Caco-2 (cell line): ENCODE measurements around the gene DYNLT2. TPM values are rescaled to one million over a fixed set of nuclear protein-coding genes. Genes with fewer than 3 reads are reported as not detected.

ENCODE experiments used
- BruUV-seq: library from RNA; stranded (reverse); fragments of 400-500 nt; replicated peaks from 2 replicates; lab custom pipeline; 2021; lab: Mats Ljungman, UMichigan
- CTCF ChIA-PET: fragments of 300-600 bp; sonication (Branson Sonifier 250); formaldehyde crosslinking; loops from one replicate; lab custom pipeline; 2022; ENCODE audit warnings: antibody characterized with exemption; lab: Charles Lee
- POLR2A ChIA-PET: fragments of 300-600 bp; sonication (Branson Sonifier 250); formaldehyde crosslinking; loops from one replicate; lab custom pipeline; 2022; ENCODE audit warnings: antibody characterized with exemption; lab: Charles Lee
- DNase-seq, 2 experiments: peaks; one replicate each; pipeline versions ENCODE4 v3.0.0 to v3.0.0-alpha.2; 2020 to 2022
- H3K27me3 ChIP-seq: replicated peaks from 2 replicates; pipeline ENCODE4 v1.6.0; 2011; ENCODE audit warnings: low read length; ENCODE audit not compliant: control insufficient read depth, insufficient read depth
- H3K36me3 ChIP-seq: 2 replicates; pipeline ENCODE4 v1.5.1; 2011; ENCODE audit warnings: low read length; ENCODE audit not compliant: control insufficient read depth, insufficient read depth
- H3K4me1 ChIP-seq: fragments of 250-450 bp; sonication (Bioruptor Pico); 2 replicates; pipeline ENCODE4 v1.5.1; 2020; ENCODE audit warnings: mild to moderate bottlenecking
- H3K4me3 ChIP-seq: 2 replicates; pipeline ENCODE4 v1.5.1; 2011; ENCODE audit warnings: low read depth, mild to moderate bottlenecking, control low read depth, low read length
- H3K9me3 ChIP-seq: fragments of 250-450 bp; sonication (Bioruptor Pico); 2 replicates; pipeline ENCODE4 v1.5.1; 2020; ENCODE audit warnings: mild to moderate bottlenecking, moderate library complexity
- H3K27ac Mint-ChIP-seq: one replicate; pipeline ENCODE4 v1.8.0; 2022; ENCODE audit warnings: mixed read lengths; ENCODE audit not compliant: unreplicated experiment
- H3K27me3 Mint-ChIP-seq: one replicate; pipeline ENCODE4 v1.8.0; 2022; ENCODE audit warnings: mixed read lengths; ENCODE audit not compliant: insufficient read depth, unreplicated experiment
- H3K36me3 Mint-ChIP-seq: one replicate; pipeline ENCODE4 v1.8.0; 2022; ENCODE audit warnings: mild to moderate bottlenecking, mixed read lengths; ENCODE audit not compliant: insufficient read depth, unreplicated experiment
- H3K4me1 Mint-ChIP-seq: one replicate; pipeline ENCODE4 v1.8.0; 2022; ENCODE audit warnings: low read depth, mixed read lengths; ENCODE audit not compliant: unreplicated experiment
- H3K4me3 Mint-ChIP-seq: one replicate; pipeline ENCODE4 v1.8.0; 2022; ENCODE audit warnings: mild to moderate bottlenecking, moderate library complexity, mixed read lengths; ENCODE audit not compliant: unreplicated experiment
- H3K9me3 Mint-ChIP-seq: one replicate; pipeline ENCODE4 v1.8.0; 2022; ENCODE audit warnings: mixed read lengths; ENCODE audit not compliant: unreplicated experiment
- CTCF ChIP-seq, 2 experiments: fragments of 200-600 bp in 1 of 2; IDR thresholded peaks; 1 replicate in 1 of 2; 2 replicates in 1 of 2; pipeline versions ENCODE4 v1.5.1 to v1.8.0; 2011 to 2022; ENCODE audit warnings: antibody characterized with exemption in 1 of 2, control low read depth in 1 of 2, inconsistent platforms in 1 of 2, low read depth in 1 of 2, low read length in 1 of 2, mild to moderate bottlenecking in 1 of 2, moderate library complexity in 1 of 2; ENCODE audit not compliant: insufficient read depth in 1 of 2, severe bottlenecking in 1 of 2, unreplicated experiment in 1 of 2
- intact Hi-C: fragments of 100-400 bp; cut with micrococcal nuclease; formaldehyde crosslinking; loops from one replicate; pipeline ENCODE4 v1.10.0; 2022; ENCODE audit not compliant: unreplicated experiment
- total RNA-seq: library from RNA; stranded (reverse); gene quantifications from 2 replicates; pipeline ENCODE4 v1.2.3, GENCODE V29; 2022

DYNLT2 gene
- total RNA-seq, 1 experiment from 2014 or later: 2.4 TPM

DNA sequence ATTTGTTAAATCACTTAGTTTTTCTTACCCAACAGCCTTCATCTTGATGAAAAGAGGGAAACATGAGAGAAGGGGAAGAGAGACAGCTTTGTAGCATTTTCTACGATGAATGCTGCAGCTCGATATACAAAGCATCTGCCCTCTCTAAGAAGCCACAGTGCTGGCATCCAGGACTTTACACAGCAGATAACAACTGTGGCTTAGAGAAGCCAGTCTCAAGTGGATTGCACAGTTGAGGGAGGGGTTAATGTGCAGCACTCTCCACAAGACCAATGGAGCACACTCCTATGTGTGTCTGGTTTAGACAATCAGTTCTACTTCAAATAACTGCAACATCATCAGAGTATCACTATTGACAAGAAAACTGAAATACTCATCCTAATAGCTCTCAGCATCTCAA is 43.6 kb downstream of the DYNLT2 start:
- H3K27me3 Mint-ChIP-seq: no peaks in the 10 kb centered on the region
- H3K4me3 Mint-ChIP-seq: no peak overlapping the region
- peaks cover 13% of the 10 kb centered on the region for H3K4me1 Mint-ChIP-seq
- no peak overlapping the region for H3K27ac Mint-ChIP-seq
- TF ChIP-seq CTCF (IDR thresholded peaks at IDR 0.05; ENCODE audit: insufficient read depth in 1 of 2, low read depth in 1 of 2, low read length in 1 of 2, severe bottlenecking in 1 of 2, unreplicated experiment in 1 of 2): no peak
- intact Hi-C loops: no loop called here
- Histone ChIP-seq H3K4me3 (no peak overlapping the region), H3K4me1 (peaks cover 16% of the 10 kb centered on the region), H3K36me3 (no peaks in the 10 kb centered on the region; the same call in 1 of the 2 replicates), H3K27me3 (no peaks in the 10 kb centered on the region), H3K9me3 (no peaks in the 10 kb centered on the region)
- no peaks in the 10 kb centered on the region for H3K9me3 Mint-ChIP-seq
- no peak for DNase-seq
- BruUV-seq: no TSS peak
- ChIA-PET CTCF (no interaction called here), POLR2A (no interaction called here)
- peaks cover 41% of the 10 kb centered on the region for H3K36me3 Mint-ChIP-seq

DNA sequence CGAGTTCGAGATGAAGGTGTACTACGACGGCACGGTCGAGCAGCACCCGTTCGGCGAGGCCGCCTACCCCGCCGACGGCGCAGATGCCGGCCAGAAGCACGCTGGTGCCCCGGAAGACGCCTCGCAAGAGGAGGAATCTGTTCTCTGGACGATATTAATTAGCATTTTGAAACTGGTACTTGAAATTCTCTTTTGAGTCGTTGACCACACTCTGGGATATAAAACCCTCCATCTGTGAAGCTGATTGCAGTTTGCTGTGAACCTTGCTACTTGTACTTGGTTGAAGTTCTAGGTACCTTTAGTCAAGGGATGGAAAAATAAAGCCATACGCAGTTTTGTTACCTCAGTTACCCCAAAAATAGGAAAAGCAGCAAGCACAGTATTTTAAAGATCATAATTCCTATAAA is 48.5 kb downstream of the DYNLT2 start:
- H3K4me3 ChIP-seq: peak overlapping the region; percentile 87
- TF ChIP-seq CTCF (IDR thresholded peaks at IDR 0.05; ENCODE audit: insufficient read depth in 1 of 2, low read depth in 1 of 2, low read length in 1 of 2, severe bottlenecking in 1 of 2, unreplicated experiment in 1 of 2): no peak
- no peaks in the 10 kb centered on the region for H3K9me3 ChIP-seq
- no TSS peak for BruUV-seq
- Mint-ChIP-seq H3K27ac (peak overlapping the region; percentile 85), H3K36me3 (peaks cover 40% of the 10 kb centered on the region), H3K9me3 (no peaks in the 10 kb centered on the region), H3K4me1 (peaks cover 13% of the 10 kb centered on the region), H3K4me3 (peak overlapping the region; percentile 85), H3K27me3 (no peaks in the 10 kb centered on the region)
- ChIA-PET CTCF (no interaction called here), POLR2A (interaction anchor here (1.7 kb wide), 1 partner anchor 15 kb away, joined by 3 read pairs; no protein-coding TSS in a partner anchor)
- H3K36me3 ChIP-seq: peaks cover 1% of the 10 kb centered on the region
- no peaks in the 10 kb centered on the region for H3K27me3 ChIP-seq
- DNase-seq: no peak
- peaks cover 25% of the 10 kb centered on the region for H3K4me1 ChIP-seq
- intact Hi-C loops: loop anchor here (1.0 to 5.0 kb wide), 4 partner anchors 48 to 849 kb away; partner anchors contain the start of genes DLL1, DYNLT2, ERMARD and PSMB1

GRCh38 chr6:169701954-169702839 is 49.2 kb downstream of the DYNLT2 start, which contains the start of the genes C6orf120 and WDR27:
Gene C6orf120, plus strand, starts transcription at chr6:169702126. Its CDS starts 334 bp downstream, at chr6:169702460.
Gene WDR27, minus strand, starts transcription at chr6:169702029. Its CDS starts 13,024 bp downstream, at chr6:169689005.
- no peak for TF ChIP-seq CTCF (IDR thresholded peaks at IDR 0.05; ENCODE audit: insufficient read depth in 1 of 2, low read depth in 1 of 2, low read length in 1 of 2, severe bottlenecking in 1 of 2, unreplicated experiment in 1 of 2)
- CTCF ChIA-PET: no interaction called here

More at GRCh38 chr6:169701954-169702839, 49.2 kb downstream of the DYNLT2 start, which contains the start of the genes C6orf120 and WDR27:
- POLR2A ChIA-PET: interaction anchor here (0.6 to 1.7 kb wide), 4 partner anchors 9 to 84 kb away, joined by 3 read pairs; no protein-coding TSS in a partner anchor
- DNase-seq: peak; percentile 95 to 97
- Mint-ChIP-seq H3K4me1 (peaks cover 13% of the 10 kb centered on the region), H3K9me3 (no peaks in the 10 kb centered on the region), H3K27ac (peak within 1 kb of the TSS; percentile 85), H3K27me3 (no peaks in the 10 kb centered on the region), H3K4me3 (peak within 1 kb of the TSS; percentile 85), H3K36me3 (peaks cover 47% of the 10 kb centered on the region)
- H3K4me1 ChIP-seq: peaks cover 25% of the 10 kb centered on the region
- no peaks in the 10 kb centered on the region for H3K27me3 ChIP-seq
- H3K4me3 ChIP-seq: peak within 1 kb of the TSS; percentile 87
- H3K9me3 ChIP-seq: no peaks in the 10 kb centered on the region
- peaks cover 1% of the 10 kb centered on the region for H3K36me3 ChIP-seq
- no TSS peak for BruUV-seq
- intact Hi-C loops: loop anchor here (1.0 to 5.0 kb wide), 4 partner anchors 49 to 850 kb away; partner anchors contain the start of genes DLL1, DYNLT2, ERMARD and PSMB1
